B cell (primary cell): ENCODE results near the gene DCDC2C. TPM values are rescaled to one million over a fixed set of nuclear protein-coding genes. Genes with fewer than 3 reads are reported as not detected.

Experiments
- ATAC-seq: fragments of 200-7000 bp; cut with Tn5 transposase; one replicate; pipeline ENCODE4 v1.10.0; 2021; ENCODE audit warnings: low read depth, mild to moderate bottlenecking, moderate number of reproducible peaks, moderate library complexity
- CTCF ChIA-PET: fragments of 350-600 bp; sonication (Branson Sonifier 250); formaldehyde crosslinking; loops from one replicate; lab custom pipeline; 2021; ENCODE audit warnings: antibody characterized with exemption, inconsistent platforms; lab: Charles Lee
- POLR2A ChIA-PET: fragments of 350-600 bp; sonication (Branson Sonifier 250); formaldehyde crosslinking; loops from one replicate; lab custom pipeline; 2021; ENCODE audit warnings: antibody characterized with exemption; lab: Charles Lee
- DNase-seq: peaks from one replicate; pipeline ENCODE4 v3.0.0; 2013
- H2AFZ ChIP-seq: 2 replicates; pipeline ENCODE4 v1.6.1; 2012; ENCODE audit warnings: mild to moderate bottlenecking, low read depth, low read length; ENCODE audit not compliant: insufficient read depth, poor library complexity, severe bottlenecking
- H3K27ac ChIP-seq, 2 donors: 1 replicate in 1 of 2; 2 replicates in 1 of 2; pipeline ENCODE4 v1.5.1; 2012 to 2013; ENCODE audit warnings: low read length in 2 of 2, mild to moderate bottlenecking in 2 of 2, moderate library complexity in 1 of 2
- H3K27me3 ChIP-seq, 4 experiments: fragments of 200-600 bp in 1 of 4; sonication (generic) in 1 of 4; replicated peaks in 1 of 4; 1 replicate in 2 of 4; 2 replicates in 2 of 4; pipeline versions ENCODE4 v1.6.1 to v1.7.0; 2013 to 2016; ENCODE audit warnings: low read length in 3 of 4, mild to moderate bottlenecking in 2 of 4, mixed read lengths in 1 of 4, moderate library complexity in 1 of 4; ENCODE audit not compliant: insufficient read depth in 4 of 4, control insufficient read depth in 3 of 4; ENCODE audit errors: control extremely low read depth in 1 of 4
- H3K36me3 ChIP-seq, 2 experiments: replicated peaks in 1 of 2; 1 replicate in 1 of 2; 2 replicates in 1 of 2; pipeline versions ENCODE4 v1.6.1 to v1.7.1; 2013; ENCODE audit warnings: low read length in 1 of 2; ENCODE audit not compliant: insufficient read depth in 2 of 2, control insufficient read depth in 1 of 2; ENCODE audit errors: control extremely low read depth in 1 of 2, extremely low read depth in 1 of 2
- H3K4me1 ChIP-seq, 2 donors: fragments of 200-600 bp in 1 of 2; sonication (generic) in 1 of 2; 1 replicate in 1 of 2; 2 replicates in 1 of 2; pipeline versions ENCODE4 v1.5.1 to v1.6.1; 2013 to 2017; ENCODE audit warnings: low read length in 2 of 2; ENCODE audit not compliant: control insufficient read depth in 2 of 2, insufficient read depth in 2 of 2
- H3K4me2 ChIP-seq: replicated peaks from 2 replicates; pipeline ENCODE3; 2012; ENCODE audit warnings: mild to moderate bottlenecking, low read depth, low read length; ENCODE audit not compliant: poor library complexity, severe bottlenecking
- H3K4me3 ChIP-seq, 5 experiments: fragments of 200-600 bp in 1 of 5; sonication (generic) in 1 of 5; 1 replicate in 3 of 5; 2 replicates in 2 of 5; pipeline versions ENCODE4 v1.5.1 to v1.7.0; 2011 to 2016; ENCODE audit warnings: low read length in 4 of 5, mild to moderate bottlenecking in 4 of 5, low read depth in 2 of 5, control low read depth in 1 of 5, moderate library complexity in 1 of 5; ENCODE audit not compliant: insufficient read depth in 1 of 5; ENCODE audit errors: control extremely low read depth in 1 of 5, extremely low read depth in 1 of 5
- H3K79me2 ChIP-seq: fragments of 200-600 bp; sonication (generic); one replicate; pipeline ENCODE4 v1.6.0; 2016; ENCODE audit warnings: low read length; ENCODE audit not compliant: control insufficient read depth, insufficient read depth
- H3K9ac ChIP-seq: fragments of 200-600 bp; sonication (generic); 2 replicates; pipeline ENCODE4 v1.6.1; 2017; ENCODE audit warnings: mild to moderate bottlenecking, low read length, moderate library complexity
- H3K9me3 ChIP-seq, 3 donors: one replicate each; pipeline versions ENCODE4 v1.6.1 to v1.7.1; 2013; ENCODE audit warnings: low read length in 2 of 3; ENCODE audit not compliant: control insufficient read depth in 2 of 3, insufficient read depth in 1 of 3; ENCODE audit errors: control extremely low read depth in 1 of 3
- H4K20me1 ChIP-seq: 2 replicates; pipeline ENCODE4 v1.6.0; 2012; ENCODE audit warnings: mild to moderate bottlenecking, low read length; ENCODE audit not compliant: insufficient read depth, control insufficient read depth, poor library complexity, severe bottlenecking
- H3K27ac Mint-ChIP-seq: one replicate; pipeline ENCODE4 v1.8.0; 2021; ENCODE audit warnings: mixed read lengths
- H3K27me3 Mint-ChIP-seq: one replicate; pipeline ENCODE4 v1.8.0; 2021; ENCODE audit warnings: mixed read lengths
- H3K4me1 Mint-ChIP-seq: one replicate; pipeline ENCODE4 v1.8.0; 2021; ENCODE audit warnings: mixed read lengths
- H3K4me3 Mint-ChIP-seq: one replicate; pipeline ENCODE4 v1.8.0; 2021; ENCODE audit warnings: mixed read lengths
- H3K9me3 Mint-ChIP-seq: one replicate; pipeline ENCODE4 v1.8.0; 2022; ENCODE audit warnings: mixed read lengths; ENCODE audit not compliant: insufficient read depth
- CTCF ChIP-seq: fragments of 200-600 bp; IDR thresholded peaks from one replicate; pipeline ENCODE4 v1.8.0; 2022; ENCODE audit warnings: antibody characterized with exemption, mild to moderate bottlenecking
- EZH2 ChIP-seq: IDR thresholded peaks from 2 replicates; pipeline ENCODE4 v1.6.1; 2012; ENCODE audit warnings: borderline replicate concordance, low read depth, mild to moderate bottlenecking, moderate library complexity, low read length; ENCODE audit not compliant: insufficient read depth, poor library complexity, severe bottlenecking
- WGBS: methylation state at CpG from one replicate; pipeline ENCODE4 v1.1.5; 2013; ENCODE audit warnings: missing lambda C conversion rate; ENCODE audit not compliant: insufficient coverage; 5-methylcytosine and 5-hydroxymethylcytosine counted together
- intact Hi-C: fragments of 100-400 bp; cut with micrococcal nuclease; formaldehyde crosslinking; loops from one replicate; pipeline ENCODE4 v1.10.0; 2022
- polyA plus RNA-seq: library from polyadenylated mRNA; depleted of rRNA; stranded (reverse); fragments of >200 nt; gene quantifications from 2 replicates; pipeline ENCODE4 v1.2.3, GENCODE V29; 2012
- total RNA-seq, 2 donors: library from RNA; stranded (reverse); fragments of 120-200 nt in 1 of 2; gene quantifications; 1 replicate in 1 of 2; 2 replicates in 1 of 2; pipeline versions ENCODE4 v1.2.3 to v1.2.4, GENCODE V29; 2013 to 2022

The DCDC2C gene
- total and polyA plus RNA-seq, 2 donors (not counting 1 experiment from before 2014, with no cell fraction given), result not detected

GRCh38 chr2:3743951-3744555, 40.7 kb downstream of the DCDC2C start:
- no peak for TF ChIP-seq CTCF
- Histone ChIP-seq H2AFZ (no peak overlapping the region), H3K4me2 (no peak overlapping the region), H3K79me2 (no peaks in the 10 kb centered on the region), H3K27me3 (no peaks in the 10 kb centered on the region), H3K4me1 (no peaks in the 10 kb centered on the region), H3K4me3 (no peak overlapping the region), H3K36me3 (no peaks in the 10 kb centered on the region), H3K9ac (no peak overlapping the region), H3K9me3 (no peaks in the 10 kb centered on the region), H3K27ac (no peak overlapping the region), H4K20me1 (no peaks in the 10 kb centered on the region)
- no peak overlapping the region for H3K27ac Mint-ChIP-seq
- no peak overlapping the region for H3K4me3 Mint-ChIP-seq
- H3K27me3 Mint-ChIP-seq, result no peaks in the 10 kb centered on the region
- 92% methylated on average over 10 of the region's 12 CpGs for WGBS
- ChIA-PET CTCF (no interaction called here), POLR2A (no interaction called here)
- no peaks in the 10 kb centered on the region for H3K4me1 Mint-ChIP-seq
- ATAC-seq (no peak), DNase-seq (no peak)
- no peaks in the 10 kb centered on the region for H3K9me3 Mint-ChIP-seq
- intact Hi-C loops, result no loop called here

- DNase-seq (no peak), ATAC-seq (no peak)
- 67% methylated on average over 12 of the region's 12 CpGs for WGBS
- H3K4me1 Mint-ChIP-seq, result no peaks in the 10 kb centered on the region
- no peak for TF ChIP-seq EZH2
- no peak for TF ChIP-seq CTCF
- no peaks in the 10 kb centered on the region for H3K79me2 ChIP-seq
- H3K4me3 Mint-ChIP-seq, result no peak overlapping the region
- no peak overlapping the region for H3K27ac Mint-ChIP-seq
- no peak overlapping the region for H3K9ac ChIP-seq
- peaks cover 0 to 3% (median 0%) of the 10 kb centered on the region in 3 donors for H3K9me3 ChIP-seq
- intact Hi-C loops, result no loop called here
- no peaks in the 10 kb centered on the region for H3K36me3 ChIP-seq
- no peak overlapping the region for H3K4me2 ChIP-seq
- no peaks in the 10 kb centered on the region for H3K27me3 Mint-ChIP-seq
- H3K27me3 ChIP-seq, result no peaks in the 10 kb centered on the region
- H3K27ac ChIP-seq, result no peak overlapping the region
- ChIA-PET CTCF (no interaction called here), POLR2A (no interaction called here)
- no peaks in the 10 kb centered on the region for H3K9me3 Mint-ChIP-seq
- H2AFZ ChIP-seq, result no peak overlapping the region
- H4K20me1 ChIP-seq, result no peaks in the 10 kb centered on the region
- no peak overlapping the region for H3K4me3 ChIP-seq
- H3K4me1 ChIP-seq, result no peaks in the 10 kb centered on the region
Measured at GRCh38 chr2:3745920-3746319, 42.5 kb downstream of the DCDC2C start.
